Measurements from ENCODE around the gene SH2D3A. TPM values are rescaled to one million over a fixed set of nuclear protein-coding genes. Genes with fewer than 3 reads are reported as not detected.
"Not testable (repeated sequence)": the region's sequence is repeated elsewhere in the genome, so short reads cannot be mapped to it uniquely, and the experiment has no call there.

The SH2D3A gene
- total and polyA plus RNA-seq, 10 donors, result 7.5 to 17.1 (median 10.2) TPM

DNA sequence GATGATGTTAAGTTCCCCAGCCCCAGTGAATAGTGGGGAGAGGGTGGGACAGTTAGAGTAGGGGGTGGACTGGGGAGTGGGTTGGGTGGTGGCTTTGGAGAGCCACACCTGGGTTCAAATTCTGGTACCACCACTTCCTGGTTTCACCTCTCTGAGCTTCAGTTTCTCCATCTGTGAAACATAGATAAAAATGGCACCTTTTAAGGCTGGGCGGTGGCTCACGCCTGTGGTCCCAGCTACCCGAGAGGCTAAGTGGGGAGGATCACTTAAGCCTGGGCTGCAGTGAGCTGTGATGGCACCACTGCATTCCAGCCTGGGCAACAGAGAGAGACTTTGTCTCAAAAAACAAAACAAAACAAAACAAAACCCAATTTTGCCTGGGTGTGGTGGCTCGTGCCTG, 11.2 kb upstream of the SH2D3A start:
- intact Hi-C loops (cut with DNase I; ENCODE audit: low total_unique reads), result no loop called here
- 55 to 62% (median 60%) methylated on average over 4 of the region's 4 CpGs for WGBS, 5 donors
- Histone ChIP-seq H3K4me3 (no peak overlapping the region), H3K27me3 (replicated peaks in 1 of 7) (no peaks in the 10 kb centered on the region), H3K9me3 (no peaks in the 10 kb centered on the region), H3K36me3 (peaks cover 0 to 68% (median 6%) of the 10 kb centered on the region in 6 donors), H3K4me1 (peaks cover 6 to 78% (median 39%) of the 10 kb centered on the region in 6 donors), H3K27ac (peak overlapping the region in 4 of 8 donors; percentile 23 to 69 (median 38))
- DNase-seq, result no peak
- TF ChIP-seq POLR2AphosphoS5 (IDR thresholded peaks at IDR 0.05) (no peak), POLR2A (IDR thresholded peaks at IDR 0.05) (no peak)
- TF ChIP-seq, protein P1, sequence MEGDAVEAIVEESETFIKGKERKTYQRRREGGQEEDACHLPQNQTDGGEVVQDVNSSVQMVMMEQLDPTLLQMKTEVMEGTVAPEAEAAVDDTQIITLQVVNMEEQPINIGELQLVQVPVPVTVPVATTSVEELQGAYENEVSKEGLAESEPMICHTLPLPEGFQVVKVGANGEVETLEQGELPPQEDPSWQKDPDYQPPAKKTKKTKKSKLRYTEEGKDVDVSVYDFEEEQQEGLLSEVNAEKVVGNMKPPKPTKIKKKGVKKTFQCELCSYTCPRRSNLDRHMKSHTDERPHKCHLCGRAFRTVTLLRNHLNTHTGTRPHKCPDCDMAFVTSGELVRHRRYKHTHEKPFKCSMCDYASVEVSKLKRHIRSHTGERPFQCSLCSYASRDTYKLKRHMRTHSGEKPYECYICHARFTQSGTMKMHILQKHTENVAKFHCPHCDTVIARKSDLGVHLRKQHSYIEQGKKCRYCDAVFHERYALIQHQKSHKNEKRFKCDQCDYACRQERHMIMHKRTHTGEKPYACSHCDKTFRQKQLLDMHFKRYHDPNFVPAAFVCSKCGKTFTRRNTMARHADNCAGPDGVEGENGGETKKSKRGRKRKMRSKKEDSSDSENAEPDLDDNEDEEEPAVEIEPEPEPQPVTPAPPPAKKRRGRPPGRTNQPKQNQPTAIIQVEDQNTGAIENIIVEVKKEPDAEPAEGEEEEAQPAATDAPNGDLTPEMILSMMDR (IDR thresholded peaks at IDR 0.05 in 8 of 11, conservative IDR thresholded peaks at IDR 0.05 in 3 of 11), result no peak

DNA sequence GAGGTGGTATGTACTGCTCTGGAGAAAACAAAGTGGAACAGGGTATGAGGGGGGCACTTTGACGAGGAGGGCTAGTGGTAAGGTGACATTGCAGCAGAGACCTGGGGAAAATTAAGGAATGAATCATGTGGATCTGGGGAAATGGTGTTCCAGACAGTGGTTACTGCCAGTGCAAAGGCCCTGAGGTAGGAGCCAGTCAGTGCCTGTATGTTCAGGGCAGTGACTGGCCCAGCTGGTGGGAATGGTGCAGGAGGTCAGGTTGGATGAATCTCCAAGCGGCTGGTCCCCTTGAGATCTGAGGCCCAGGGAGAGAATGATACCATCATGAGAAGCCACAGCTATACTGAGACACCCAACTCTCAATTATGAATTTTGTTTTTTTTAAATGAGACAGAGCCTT, 10.2 kb upstream of the SH2D3A start:
- Histone ChIP-seq H3K4me3 (no peak overlapping the region), H3K27me3 (replicated peaks in 1 of 7) (no peaks in the 10 kb centered on the region), H3K4me1 (peaks cover 6 to 71% (median 38%) of the 10 kb centered on the region in 6 donors), H3K36me3 (peaks cover 0 to 60% (median 6%) of the 10 kb centered on the region in 6 donors), H3K27ac (peak overlapping the region in 2 of 8 donors; percentile 33 to 69), H3K9me3 (no peaks in the 10 kb centered on the region)
- intact Hi-C loops (cut with DNase I; ENCODE audit: low total_unique reads), result no loop called here
- WGBS, 5 donors, result 78 to 93% (median 91%) methylated on average over 2 of the region's 2 CpGs
- TF ChIP-seq, protein P1 (IDR thresholded peaks at IDR 0.05 in 8 of 11, conservative IDR thresholded peaks at IDR 0.05 in 3 of 11), result no peak
- TF ChIP-seq POLR2A (IDR thresholded peaks at IDR 0.05), result no peak
- no peak for TF ChIP-seq POLR2AphosphoS5 (IDR thresholded peaks at IDR 0.05)
- DNase-seq, result no peak

DNA sequence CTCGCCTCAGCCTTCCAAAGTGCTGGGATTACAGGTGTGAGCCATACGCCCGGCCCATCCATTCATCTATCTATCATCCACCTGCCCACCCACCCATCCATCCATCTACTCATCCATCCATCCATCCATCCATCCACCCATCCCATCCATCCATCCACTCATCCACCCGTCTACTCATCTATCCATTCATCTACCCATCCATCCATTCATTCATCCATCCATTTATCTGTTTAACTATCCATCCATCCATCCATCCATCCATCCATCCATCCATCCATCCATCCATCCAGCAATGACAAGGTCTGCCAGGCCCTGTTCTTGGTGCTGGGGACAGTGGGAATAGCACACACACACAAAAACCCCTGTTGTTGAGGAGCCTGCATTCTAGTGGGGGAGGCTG, 9.8 kb upstream of the SH2D3A start:
- H3K27me3 ChIP-seq (replicated peaks in 1 of 7), result no peaks in the 10 kb centered on the region
- DNase-seq, result no peak
- H3K27ac ChIP-seq, result no peak overlapping the region
- no peak overlapping the region for H3K4me3 ChIP-seq
- intact Hi-C loops (cut with DNase I; ENCODE audit: low total_unique reads), result no loop called here
- no peak for TF ChIP-seq POLR2A (IDR thresholded peaks at IDR 0.05)
- TF ChIP-seq, protein P1 (IDR thresholded peaks at IDR 0.05 in 8 of 11, conservative IDR thresholded peaks at IDR 0.05 in 3 of 11), result no peak
- no peak for TF ChIP-seq POLR2AphosphoS5 (IDR thresholded peaks at IDR 0.05)
- 95 to 99% (median 98%) methylated on average over 4 of the region's 4 CpGs for WGBS, 5 donors
- H3K9me3 ChIP-seq, result no peaks in the 10 kb centered on the region
- peaks cover 6 to 72% (median 40%) of the 10 kb centered on the region in 6 donors for H3K4me1 ChIP-seq
- peaks cover 0 to 56% (median 6%) of the 10 kb centered on the region in 6 donors for H3K36me3 ChIP-seq

DNA sequence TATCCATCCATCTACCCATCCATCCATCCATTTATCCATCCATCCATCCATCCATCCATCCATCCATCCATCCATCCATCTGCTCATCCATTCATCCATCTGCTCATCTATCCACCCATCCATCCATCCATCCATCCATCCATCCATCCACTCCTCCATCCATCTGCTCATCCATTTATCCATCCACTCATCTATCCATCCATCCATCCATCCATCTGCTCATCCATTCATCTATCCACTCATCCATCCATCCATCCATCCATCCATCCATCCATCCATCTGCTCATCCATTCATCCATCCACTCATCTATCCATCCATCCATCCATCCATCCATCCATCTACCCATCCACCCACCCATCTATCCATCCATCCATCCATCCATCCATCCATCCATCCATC, 8.8 kb upstream of the SH2D3A start:
- DNase-seq; H3K9me3 ChIP-seq; intact Hi-C loops (cut with DNase I; ENCODE audit: low total_unique reads); H3K27ac ChIP-seq; H3K4me3 ChIP-seq; H3K27me3 ChIP-seq (replicated peaks in 1 of 7): not testable (repeated sequence)
- Histone ChIP-seq H3K4me1 (peaks cover 6 to 71% (median 38%) of the 10 kb centered on the region in 6 donors), H3K36me3 (peaks cover 0 to 46% (median 4%) of the 10 kb centered on the region in 6 donors)

Data from spleen (tissue), 11 donors.